GM04503 (cell line): Measurements from ENCODE around the gene RPTOR.

Experiments used
- DNase-seq: peaks from one replicate; pipeline ENCODE4 v3.0.0-alpha.2; 2012; ENCODE audit warnings: low read depth

The RPTOR gene

DNA sequence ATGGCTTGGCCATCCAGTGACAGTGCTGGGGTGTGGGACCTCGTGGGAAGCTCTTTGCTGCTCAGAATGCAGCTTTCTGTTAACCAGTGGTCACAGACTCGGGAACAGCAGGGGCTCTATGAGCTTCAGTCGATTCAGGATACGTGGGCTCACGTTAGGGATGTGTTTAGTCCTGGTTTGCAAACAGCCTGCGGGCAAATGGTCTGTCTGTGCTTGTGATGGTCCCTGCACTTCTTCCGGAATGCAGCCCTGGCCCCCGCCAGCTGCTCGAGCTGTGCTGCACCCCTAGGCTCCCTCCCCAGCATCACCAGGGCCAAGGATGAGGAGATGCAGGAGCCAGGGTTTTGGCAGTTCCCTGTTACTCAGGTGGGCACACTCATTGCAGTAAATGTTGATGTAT lies 274.2 kb downstream of the RPTOR start:
- DNase-seq = no peak

DNA sequence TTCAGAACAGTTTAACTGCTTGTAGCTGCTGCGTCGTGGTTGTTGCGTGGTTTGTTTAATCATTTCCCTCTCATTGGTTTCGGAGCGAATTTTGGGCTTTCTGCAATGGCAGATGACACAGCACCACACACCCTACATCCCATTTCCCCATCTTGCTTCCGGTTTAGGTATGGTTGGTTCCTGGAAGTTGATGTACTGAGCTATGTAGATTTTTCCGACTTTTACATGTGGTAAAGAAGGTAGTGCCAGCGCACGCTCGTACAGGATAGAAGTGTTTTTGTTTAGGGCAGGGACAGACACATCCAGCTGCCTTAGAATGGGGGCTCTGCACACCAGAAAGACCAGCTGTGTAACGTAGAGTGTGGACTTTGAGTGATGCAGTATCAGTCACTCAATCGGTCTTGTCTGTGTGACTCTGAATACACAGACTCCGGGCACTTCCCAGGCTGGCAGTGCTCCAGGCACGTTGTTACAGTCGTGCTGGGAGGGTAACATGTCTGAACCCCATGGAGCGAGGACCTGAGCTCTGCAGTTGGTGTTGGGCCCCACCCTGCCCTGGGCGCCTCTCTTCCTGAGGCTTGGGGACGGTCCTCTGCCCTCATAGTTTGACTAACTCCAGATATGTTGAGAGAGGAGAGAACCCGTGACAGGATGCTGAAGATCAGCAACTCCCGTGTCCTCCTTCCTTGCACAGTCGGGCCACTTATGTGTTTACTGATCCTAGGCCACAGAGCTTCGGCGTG lies 275.0 kb downstream of the RPTOR start:
- no peak for DNase-seq

DNA sequence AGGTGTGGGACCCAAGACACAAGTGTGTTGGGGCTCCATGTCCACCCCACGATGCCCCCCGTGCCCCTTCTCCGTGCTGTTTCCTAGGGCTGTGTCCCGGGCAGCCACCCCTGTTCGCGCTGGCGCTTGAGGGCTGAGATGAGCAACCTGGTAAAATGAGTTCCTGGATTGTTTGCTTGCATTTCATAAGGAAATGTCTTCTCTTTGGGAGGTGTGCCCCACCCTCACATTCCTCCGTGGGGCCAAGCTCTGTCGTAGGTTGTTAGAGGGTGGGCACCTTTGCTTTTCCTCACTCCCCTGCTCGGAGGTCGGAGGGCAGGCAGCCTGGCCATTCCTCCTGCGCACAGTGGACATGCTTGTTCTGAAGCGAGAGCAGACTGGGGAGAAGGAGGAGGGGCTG lies 275.7 kb downstream of the RPTOR start:
- no peak for DNase-seq

DNA sequence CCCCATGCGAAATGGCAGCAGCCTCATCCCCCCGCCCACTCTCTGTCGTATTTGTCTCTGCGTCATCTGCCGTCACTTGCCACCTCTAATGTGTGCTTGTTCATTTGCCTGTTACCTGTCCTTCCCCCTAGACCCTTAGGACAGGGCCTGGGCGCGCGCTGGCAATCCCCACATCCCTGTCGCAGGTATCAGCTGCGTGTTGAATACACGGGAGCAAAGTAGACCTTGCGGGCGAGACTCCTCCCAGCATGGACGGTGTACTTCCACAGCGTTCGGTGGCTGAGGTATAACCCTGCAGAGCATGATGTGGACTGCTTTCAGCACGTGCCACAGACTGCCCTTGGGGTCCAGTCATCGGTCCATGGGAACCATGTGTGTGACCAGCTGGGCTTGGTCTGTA lies 276.9 kb downstream of the RPTOR start:
- DNase-seq = no peak

DNA sequence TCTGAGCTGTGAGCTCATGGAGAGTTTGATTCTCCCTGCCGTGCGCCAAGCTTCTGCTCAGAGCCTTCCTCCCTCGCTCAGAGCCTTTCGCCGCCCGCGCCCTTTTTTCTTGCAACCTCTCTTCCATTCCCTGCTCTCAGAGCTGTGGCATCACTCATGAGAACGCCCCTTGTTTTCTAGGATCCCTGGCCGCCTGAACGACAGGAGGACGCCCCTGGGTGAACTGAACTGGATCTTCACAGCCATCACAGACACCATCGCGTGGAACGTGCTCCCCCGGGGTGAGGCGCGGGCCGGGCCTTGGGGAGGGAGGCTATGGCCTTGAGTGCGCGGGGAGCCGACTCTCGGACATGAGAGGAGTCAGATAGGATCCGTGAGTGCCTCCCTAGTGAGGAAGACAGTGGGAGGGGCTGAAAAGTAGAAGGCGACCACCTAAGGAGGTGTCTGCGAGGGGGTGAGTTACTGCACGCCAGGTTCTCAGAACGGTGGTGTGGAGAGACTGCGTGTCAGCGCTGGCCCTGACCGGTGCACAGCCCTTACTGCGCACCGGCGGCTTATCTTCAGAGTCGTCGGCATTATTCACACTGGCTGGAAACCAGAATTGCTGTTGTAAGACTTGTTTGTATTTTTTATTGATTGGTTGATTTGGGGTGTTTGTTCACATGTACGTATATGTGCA lies 277.5 kb downstream of the RPTOR start:
- no peak for DNase-seq

DNA sequence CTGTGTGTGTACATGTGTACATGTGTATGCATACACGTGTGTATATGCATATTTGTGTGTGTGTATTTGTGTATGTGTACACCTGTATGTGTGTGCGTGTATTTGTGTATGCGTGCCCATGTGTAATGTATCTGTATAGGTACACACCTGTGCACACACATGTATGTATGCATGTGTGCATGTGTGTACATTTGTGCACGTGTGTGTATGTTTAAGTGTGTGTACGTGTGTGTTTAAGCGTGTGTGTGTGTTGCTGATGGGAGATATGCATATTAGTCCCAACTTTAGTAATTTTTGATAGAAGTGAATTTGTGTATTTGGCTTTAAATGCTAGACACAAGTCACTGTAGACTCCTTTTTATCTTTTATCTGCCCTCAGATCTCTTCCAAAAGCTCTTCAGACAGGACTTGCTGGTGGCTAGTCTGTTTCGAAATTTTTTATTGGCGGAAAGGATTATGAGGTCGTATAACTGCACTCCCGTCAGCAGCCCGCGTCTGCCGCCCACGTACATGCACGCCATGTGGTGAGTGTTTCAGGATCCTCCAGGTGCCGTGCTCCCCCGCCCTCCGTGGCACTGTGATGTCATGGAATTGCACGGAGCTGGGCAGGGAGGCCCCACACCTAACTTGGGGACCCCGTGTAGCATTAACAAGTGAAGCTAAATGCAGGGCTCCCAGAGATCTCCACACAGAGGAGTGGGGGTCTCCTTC lies 278.2 kb downstream of the RPTOR start:
- DNase-seq = no peak

DNA sequence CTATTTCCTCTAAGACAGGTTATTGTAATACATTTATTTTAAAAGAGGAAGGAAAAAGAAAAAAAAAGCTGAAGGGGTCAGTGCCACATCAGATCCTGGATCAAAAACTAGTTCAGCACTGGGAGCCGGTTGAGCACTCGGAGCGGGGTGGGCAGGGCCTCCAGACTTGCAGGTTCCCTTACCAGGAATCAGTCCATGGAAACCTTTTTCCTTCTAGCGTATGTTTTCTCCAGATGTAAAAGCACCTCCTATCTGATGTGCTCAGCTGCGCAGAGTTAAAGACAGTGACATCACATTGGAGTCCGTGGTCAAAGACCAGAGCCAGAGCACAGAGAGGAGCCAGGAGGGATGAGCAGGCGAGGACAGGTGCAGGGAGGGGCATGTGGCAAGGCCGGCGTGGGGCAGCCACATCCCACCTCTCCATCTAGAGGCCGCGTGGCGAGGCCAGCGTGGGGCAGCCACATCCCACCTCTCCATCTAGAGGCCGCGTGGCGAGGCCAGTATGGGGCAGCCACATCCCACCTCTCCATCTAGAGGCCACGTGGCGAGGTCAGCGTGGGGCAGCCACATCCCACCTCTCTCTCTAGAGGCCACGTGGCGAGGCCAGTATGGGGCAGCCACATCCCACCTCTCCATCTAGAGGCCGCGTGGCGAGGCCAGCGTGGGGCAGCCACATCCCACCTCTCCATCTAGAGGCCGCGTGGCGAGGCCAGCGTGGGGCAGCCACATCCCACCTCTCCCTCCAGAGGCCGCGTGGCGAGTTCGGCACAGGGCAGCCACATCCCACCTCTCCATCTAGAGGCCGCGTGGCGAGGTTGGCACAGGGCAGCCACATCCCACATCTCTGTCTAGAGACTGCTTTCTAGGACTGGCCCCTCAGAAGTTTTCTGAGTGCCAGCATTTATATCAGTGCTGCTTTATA lies 280.2 kb downstream of the RPTOR start:
- DNase-seq = no peak

DNA sequence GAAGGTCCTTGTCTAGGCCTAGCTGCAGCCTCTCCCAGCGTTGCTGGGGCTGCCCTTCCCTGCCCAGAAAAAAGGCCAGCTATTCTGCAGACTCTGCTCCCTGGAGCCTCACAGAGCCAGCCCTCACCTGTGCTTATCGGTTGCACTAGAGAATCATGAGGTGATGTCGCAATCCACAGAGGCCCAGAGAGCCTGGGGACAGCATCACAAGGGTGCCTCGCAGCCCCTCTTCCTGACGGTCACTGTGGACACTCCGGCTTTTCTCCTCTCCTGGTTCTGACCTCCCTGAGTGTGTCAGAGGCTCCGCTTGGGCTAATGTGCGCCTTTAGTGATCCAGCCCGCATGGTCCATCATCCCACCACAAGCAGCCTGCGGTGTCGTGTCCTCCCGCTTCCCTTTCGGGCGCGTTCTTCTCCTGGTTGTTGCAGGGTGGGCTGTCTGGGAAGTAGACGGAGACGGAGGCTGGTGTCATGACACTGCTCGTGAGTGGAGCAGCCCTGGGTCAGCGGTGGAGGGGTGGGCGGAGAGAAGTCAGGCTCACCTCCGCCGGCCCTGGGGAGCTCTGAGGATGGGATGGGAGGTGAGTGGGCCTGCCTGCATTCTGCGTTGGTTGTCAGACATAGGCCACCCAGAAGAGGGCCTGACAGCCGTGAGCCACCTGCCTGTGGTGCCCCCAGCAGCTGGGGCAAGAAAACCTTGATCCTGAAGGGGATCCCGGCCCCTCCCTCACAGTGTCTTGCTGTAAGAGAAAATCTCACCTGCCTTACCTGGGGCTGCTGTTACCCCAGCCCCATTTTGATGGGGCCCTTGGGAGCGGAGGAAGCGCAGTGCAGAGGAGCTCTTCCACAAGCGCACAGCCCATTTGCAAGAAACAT lies 281.1 kb downstream of the RPTOR start:
- DNase-seq = no peak

DNA sequence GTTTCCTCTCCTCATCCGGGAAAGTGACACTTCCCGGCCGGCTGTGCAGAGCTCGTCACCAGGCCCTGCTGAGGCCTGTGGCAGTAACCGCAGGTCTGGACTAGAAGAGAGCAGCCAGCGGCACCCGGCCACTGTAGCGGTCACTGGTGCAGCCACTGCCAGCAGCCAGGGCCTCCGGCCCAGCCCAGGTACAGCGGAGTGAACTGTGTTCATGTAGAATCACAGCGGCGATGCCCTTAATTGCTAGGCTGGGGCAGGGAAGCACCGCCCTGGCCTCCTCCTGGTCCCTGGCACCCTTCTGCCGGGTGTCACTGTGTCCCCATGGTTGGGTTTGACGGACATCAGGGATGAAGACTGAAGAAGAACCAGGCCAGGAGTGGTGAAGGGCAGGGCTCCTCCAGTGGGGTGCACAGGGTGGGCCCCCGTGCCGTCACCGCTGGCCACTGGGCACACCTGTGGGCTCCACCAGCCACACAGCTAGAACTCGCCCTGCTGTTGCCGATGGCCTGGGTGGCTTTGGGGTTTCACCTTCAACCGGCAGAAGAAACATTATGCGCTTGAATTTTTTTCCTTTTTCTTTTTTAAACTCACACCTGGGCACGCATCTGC lies 281.8 kb downstream of the RPTOR start:
- DNase-seq = no peak

DNA sequence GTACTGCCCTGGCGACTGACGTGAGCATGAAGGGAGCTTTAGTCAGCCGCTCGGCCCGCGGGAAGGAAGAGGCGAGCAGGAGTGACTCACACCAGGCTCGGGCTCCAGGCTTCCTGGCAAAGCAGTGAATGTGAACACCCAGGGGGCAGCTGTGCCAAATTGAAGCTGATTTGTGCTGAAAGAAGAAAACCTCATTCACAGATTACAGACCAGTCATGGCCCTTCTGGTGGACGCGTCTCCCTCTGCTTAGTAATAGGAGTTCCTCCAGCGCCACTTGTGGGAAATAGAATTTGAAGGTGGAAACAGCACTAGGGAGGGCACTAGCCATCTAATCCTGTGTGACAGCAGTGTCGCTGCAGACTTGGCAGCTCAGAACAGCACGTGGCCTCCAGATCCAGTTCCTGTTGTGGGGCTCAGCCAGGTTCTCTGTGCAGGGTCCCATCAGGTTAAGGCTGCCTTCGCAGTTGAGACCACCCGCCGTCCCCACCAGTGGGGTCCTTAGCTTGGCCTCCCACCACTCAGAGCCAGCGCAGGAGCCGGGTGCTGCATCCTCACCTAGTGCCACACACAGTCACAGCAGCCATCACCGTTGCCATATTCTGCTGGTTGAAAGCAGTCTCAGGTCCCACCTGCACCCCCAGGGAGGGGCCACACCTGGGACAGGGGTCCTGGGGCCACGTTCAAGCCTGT lies 282.5 kb downstream of the RPTOR start:
- DNase-seq = peak; percentile 88

DNA sequence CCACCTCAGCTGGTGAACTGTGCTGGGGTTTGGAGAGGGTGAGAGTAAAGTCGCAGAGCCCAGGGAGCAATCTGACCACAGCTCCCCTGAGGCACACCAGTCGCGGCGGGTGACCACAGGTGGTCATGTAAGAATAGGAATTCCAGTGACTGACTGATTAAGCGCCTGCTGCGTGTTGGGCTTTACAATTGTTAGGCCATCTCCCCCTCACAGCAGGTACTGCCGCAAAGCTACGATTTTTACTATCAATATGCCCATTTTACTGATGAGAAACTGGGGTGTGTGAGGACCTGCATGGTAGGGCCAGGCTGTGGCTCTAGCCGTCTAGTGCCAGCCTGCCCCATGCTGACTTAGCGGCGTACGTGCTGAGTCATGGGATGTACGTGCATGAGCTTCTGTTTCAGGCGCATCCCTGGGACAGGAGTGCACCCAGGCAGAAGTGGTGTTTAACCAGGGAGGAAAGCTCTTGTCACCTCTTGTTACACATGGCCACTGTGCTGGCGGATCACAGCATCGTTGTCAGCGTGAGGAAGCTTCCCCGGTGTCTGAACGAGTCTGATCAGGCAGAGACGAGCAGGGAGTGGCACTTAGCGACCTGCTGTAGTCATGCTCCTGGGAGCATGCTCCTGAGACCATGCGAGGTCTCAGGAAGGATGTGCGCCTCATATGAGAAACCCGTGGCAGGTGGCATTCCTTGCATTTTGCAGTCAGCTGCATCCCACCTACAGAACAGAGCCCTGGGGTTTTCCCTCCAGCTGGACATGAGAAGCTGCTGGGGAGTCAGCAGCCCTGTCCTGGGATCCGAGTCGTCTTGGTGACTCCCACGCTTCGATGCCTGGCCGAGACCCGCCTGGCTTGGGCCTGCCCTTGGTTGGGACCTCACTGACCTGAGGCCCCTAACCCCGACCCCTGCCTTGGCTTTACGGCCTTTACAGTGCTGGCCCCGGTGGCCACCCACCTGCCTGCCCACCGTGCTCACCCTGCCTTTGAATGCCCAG lies 283.3 kb downstream of the RPTOR start:
- no peak for DNase-seq

DNA sequence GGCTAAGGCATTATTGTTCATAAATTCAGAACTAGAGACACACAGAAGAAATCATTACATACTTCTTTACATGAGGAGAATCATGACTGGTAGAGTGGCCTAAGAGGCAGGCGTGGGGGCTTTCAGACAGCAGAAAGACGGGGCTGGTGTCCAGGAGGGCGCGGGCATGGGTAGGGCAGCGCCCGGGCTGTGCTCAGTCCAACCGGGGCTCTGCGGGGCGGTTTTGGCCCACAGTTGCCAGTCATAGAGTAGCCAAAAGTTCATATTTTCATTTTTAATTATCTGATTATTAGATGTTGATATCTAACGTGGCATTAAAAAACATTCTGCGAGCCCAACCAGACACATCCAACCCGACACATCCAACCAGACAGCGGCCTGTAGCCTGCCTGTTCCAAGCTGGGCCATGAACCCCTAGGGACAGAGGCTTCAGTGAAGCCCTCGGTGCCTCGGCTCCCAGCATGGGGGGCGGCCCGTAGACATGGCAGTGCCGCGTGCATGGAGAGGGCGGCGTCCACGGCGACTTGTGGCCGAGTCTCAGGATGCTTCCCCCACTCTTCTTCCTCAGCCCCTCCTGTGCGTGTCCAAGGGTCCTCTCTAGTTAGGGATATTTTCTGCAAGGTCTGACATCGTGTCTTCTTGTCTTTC lies 284.7 kb downstream of the RPTOR start:
- DNase-seq = no peak

DNA sequence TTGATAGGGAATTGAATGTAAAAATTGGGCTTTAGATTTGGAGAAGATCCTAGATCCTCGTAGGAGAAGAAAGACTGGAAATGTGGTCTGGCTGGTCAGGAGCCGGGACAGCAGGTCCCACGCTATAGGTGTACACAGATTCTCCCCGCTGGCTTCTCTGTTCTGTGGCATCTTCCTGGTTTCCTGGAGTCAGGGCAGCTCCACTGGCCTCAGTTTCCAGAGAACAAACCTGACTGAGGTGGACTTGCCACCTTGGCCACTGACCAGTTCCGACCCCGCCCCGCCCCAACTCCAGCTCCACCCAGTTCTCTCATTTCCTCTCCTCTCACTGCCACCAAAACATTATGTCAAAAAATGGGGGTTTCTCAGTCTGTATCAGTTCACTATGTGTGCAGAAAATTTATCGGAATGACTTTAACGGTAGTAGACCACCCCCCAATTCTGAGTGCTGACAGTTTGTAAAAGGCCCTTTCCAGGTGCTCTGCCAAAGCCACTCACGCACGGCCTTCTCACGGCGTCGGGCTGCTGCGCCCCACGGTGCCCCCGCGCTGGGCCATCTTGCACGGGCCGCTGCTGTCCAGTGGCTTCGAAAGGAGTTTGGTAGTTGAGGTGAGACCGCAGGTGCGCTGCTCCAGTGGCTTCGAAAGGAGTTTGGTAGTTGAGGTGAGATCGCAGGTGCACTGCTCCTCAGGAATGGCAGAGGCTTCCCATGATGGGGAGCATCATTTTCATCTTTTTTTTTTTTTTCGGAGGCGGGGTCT lies 285.6 kb downstream of the RPTOR start:
- DNase-seq = no peak

DNA sequence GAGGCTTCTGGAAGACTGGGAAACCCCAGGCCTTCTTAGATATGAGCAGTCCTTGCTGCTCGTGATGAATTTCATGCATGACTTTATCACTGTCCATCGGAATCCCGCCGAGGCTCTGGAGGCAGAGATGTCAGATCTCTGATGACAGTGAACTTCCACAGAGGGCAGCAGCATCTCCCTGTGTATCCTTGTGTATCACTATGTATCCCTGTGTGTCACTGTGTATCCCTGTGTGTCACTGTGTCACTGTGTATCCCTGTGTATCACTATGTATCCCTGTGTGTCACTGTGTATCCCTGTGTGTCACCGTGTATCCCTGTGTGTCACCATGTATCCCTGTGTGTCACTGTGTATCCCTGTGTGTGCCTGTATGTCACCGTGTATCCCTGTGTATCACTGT lies 286.9 kb downstream of the RPTOR start:
- DNase-seq = no peak

DNA sequence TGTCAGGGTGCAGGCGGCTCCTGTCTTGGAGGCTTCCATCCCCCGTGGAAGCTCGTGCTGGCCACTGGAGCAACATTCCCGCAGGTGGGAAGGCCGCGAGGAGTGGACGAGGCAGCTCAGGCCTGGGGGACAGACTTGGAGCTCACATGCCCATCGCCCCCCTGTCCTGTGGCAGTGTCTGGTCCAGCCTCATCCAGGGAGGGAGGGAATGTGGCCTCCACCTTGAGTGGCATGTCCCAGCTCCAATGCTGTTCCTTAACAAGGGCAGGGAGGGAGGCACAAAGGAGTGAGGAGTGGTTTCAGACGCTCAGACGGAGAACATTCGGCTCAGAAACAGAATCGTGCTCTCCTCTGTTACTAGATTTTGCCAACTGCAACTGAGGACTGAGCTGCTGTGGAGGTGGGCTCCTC lies 287.6 kb downstream of the RPTOR start:
- DNase-seq = peak; percentile 39

DNA sequence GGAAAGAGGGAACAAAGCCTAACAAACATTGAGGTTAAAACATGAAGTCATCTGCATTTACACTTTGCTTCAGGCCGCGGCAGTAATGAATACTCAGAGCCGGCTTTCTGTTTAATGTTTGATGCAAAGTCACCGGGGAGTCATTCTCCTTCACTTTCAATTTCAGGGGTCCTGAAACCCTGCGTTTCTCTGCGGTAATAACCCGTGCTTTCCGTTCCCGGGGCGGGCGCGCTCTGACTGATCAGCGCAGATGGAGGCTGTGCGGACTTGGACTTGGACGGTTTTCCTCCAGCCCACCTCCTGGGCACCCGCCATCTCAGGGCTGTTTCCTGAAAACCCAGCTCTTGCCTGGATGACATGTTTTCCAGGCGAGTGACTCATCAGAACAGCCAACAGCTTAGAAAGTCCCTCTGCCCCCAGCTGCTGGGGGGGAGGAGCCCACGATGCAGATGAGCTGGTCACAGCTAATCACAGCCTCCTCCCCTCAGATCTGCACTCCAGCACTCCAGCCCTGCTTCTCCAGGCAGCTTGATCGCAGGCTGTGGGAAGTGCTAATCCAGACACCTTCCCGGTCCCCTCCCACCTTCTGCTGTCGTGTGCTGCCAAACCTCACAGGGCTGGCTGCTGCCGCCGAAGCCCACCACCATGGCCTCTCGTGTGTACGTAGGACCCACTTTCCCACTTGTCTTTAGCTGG lies 288.4 kb downstream of the RPTOR start:
- DNase-seq = peak; percentile 93
